ENCODE data around the gene ARL4A. TPM values are rescaled to one million over a fixed set of nuclear protein-coding genes. Genes with fewer than 3 reads are reported as not detected.
"Not testable (repeated sequence)": the region's sequence is repeated elsewhere in the genome, so short reads cannot be mapped to it uniquely, and the experiment has no call there.

The ARL4A gene
- total RNA-seq: 10 to 100 TPM; 12.2 to 13.8 TPM

GRCh38 chr7:12686891-12687717, at the start of gene ARL4A:
Gene ARL4A (plus strand): TSS chr7:12687633. CDS start chr7:12688255, 622 bp downstream.
- H3K9me3 Mint-ChIP-seq: no peaks in the 10 kb centered on the region
- peak; percentile 89 for DNase-seq
- H3K4me3 Mint-ChIP-seq: peak within 1 kb of the TSS; percentile 97
- peaks cover 7% of the 10 kb centered on the region for H3K36me3 Mint-ChIP-seq
- H3K27me3 Mint-ChIP-seq: no peaks in the 10 kb centered on the region
- H3K27ac Mint-ChIP-seq: peak within 1 kb of the TSS; percentile 94
- peaks cover 26% of the 10 kb centered on the region for H3K4me1 Mint-ChIP-seq

GRCh38 chr7:12637819-12638592, 49.4 kb upstream of the ARL4A start:
- no peaks in the 10 kb centered on the region for H3K9me3 Mint-ChIP-seq
- peaks cover 8% of the 10 kb centered on the region for H3K4me1 Mint-ChIP-seq

GRCh38 chr7:12638851-12639456, 48.5 kb upstream of the ARL4A start:
- Mint-ChIP-seq H3K27me3 (no peaks in the 10 kb centered on the region), H3K4me1 (peaks cover 8% of the 10 kb centered on the region), H3K36me3 (no peaks in the 10 kb centered on the region), H3K9me3 (no peaks in the 10 kb centered on the region), H3K4me3 (no peak overlapping the region), H3K27ac (no peak overlapping the region)
- no peak for DNase-seq

More at GRCh38 chr7:12637819-12638592, 49.4 kb upstream of the ARL4A start:
- DNase-seq: no peak
- no peak overlapping the region for H3K27ac Mint-ChIP-seq
- no peaks in the 10 kb centered on the region for H3K36me3 Mint-ChIP-seq
- H3K27me3 Mint-ChIP-seq: no peaks in the 10 kb centered on the region
- no peak overlapping the region for H3K4me3 Mint-ChIP-seq

GRCh38 chr7:12640299-12641096, 46.9 kb upstream of the ARL4A start:
- no peak for DNase-seq
- no peaks in the 10 kb centered on the region for H3K9me3 Mint-ChIP-seq
- H3K4me1 Mint-ChIP-seq: peaks cover 8% of the 10 kb centered on the region
- no peak overlapping the region for H3K4me3 Mint-ChIP-seq
- H3K27ac Mint-ChIP-seq: no peak overlapping the region
- no peaks in the 10 kb centered on the region for H3K27me3 Mint-ChIP-seq
- no peaks in the 10 kb centered on the region for H3K36me3 Mint-ChIP-seq

- DNase-seq: no peak
- Mint-ChIP-seq H3K9me3 (no peaks in the 10 kb centered on the region), H3K36me3 (no peaks in the 10 kb centered on the region)
These were observed 46.2 kb upstream of the ARL4A start for GRCh38 chr7:12641196-12641595.

GRCh38 chr7:12642508-12642907, 44.9 kb upstream of the ARL4A start:
- Mint-ChIP-seq H3K4me1 (peaks cover 4% of the 10 kb centered on the region), H3K9me3 (no peaks in the 10 kb centered on the region), H3K27me3 (no peaks in the 10 kb centered on the region), H3K4me3 (no peak overlapping the region), H3K27ac (no peak overlapping the region), H3K36me3 (no peaks in the 10 kb centered on the region)
- no peak for DNase-seq

More at GRCh38 chr7:12641196-12641595, 46.2 kb upstream of the ARL4A start:
- no peak overlapping the region for H3K27ac Mint-ChIP-seq
- H3K4me1 Mint-ChIP-seq: peaks cover 4% of the 10 kb centered on the region
- H3K4me3 Mint-ChIP-seq: no peak overlapping the region
- no peaks in the 10 kb centered on the region for H3K27me3 Mint-ChIP-seq

GRCh38 chr7:12643001-12643643, 44.3 kb upstream of the ARL4A start:
- Mint-ChIP-seq H3K4me3 (no peak overlapping the region), H3K27me3 (no peaks in the 10 kb centered on the region), H3K27ac (no peak overlapping the region), H3K4me1 (peaks cover 1% of the 10 kb centered on the region), H3K9me3 (no peaks in the 10 kb centered on the region), H3K36me3 (no peaks in the 10 kb centered on the region)
- no peak for DNase-seq

GRCh38 chr7:12643644-12644043, 43.8 kb upstream of the ARL4A start:
- no peaks in the 10 kb centered on the region for H3K36me3 Mint-ChIP-seq
- no peak overlapping the region for H3K4me3 Mint-ChIP-seq
- H3K27me3 Mint-ChIP-seq: no peaks in the 10 kb centered on the region
- no peaks in the 10 kb centered on the region for H3K4me1 Mint-ChIP-seq
- no peak overlapping the region for H3K27ac Mint-ChIP-seq
- H3K9me3 Mint-ChIP-seq: no peaks in the 10 kb centered on the region
- no peak for DNase-seq

GRCh38 chr7:12645212-12645611, 42.2 kb upstream of the ARL4A start:
- not testable (repeated sequence) for H3K27ac Mint-ChIP-seq, H3K4me1 Mint-ChIP-seq, H3K9me3 Mint-ChIP-seq, H3K4me3 Mint-ChIP-seq, H3K27me3 Mint-ChIP-seq, DNase-seq, H3K36me3 Mint-ChIP-seq

- no peak overlapping the region for H3K4me3 Mint-ChIP-seq
- no peak overlapping the region for H3K27ac Mint-ChIP-seq
- DNase-seq: no peak
- H3K36me3 Mint-ChIP-seq: no peaks in the 10 kb centered on the region
- H3K9me3 Mint-ChIP-seq: no peaks in the 10 kb centered on the region
- H3K4me1 Mint-ChIP-seq: no peaks in the 10 kb centered on the region
- no peaks in the 10 kb centered on the region for H3K27me3 Mint-ChIP-seq
These were observed 41.3 kb upstream of the ARL4A start for GRCh38 chr7:12646139-12646538.

GRCh38 chr7:12647364-12648219, 39.8 kb upstream of the ARL4A start:
- H3K4me1 Mint-ChIP-seq: no peaks in the 10 kb centered on the region
- H3K27me3 Mint-ChIP-seq: no peaks in the 10 kb centered on the region
- H3K4me3 Mint-ChIP-seq: no peak overlapping the region
- H3K9me3 Mint-ChIP-seq: no peaks in the 10 kb centered on the region
- DNase-seq: no peak
- H3K27ac Mint-ChIP-seq: no peak overlapping the region
- no peaks in the 10 kb centered on the region for H3K36me3 Mint-ChIP-seq

GRCh38 chr7:12648704-12649261, 38.6 kb upstream of the ARL4A start:
- no peaks in the 10 kb centered on the region for H3K9me3 Mint-ChIP-seq
- H3K27ac Mint-ChIP-seq: no peak overlapping the region
- no peaks in the 10 kb centered on the region for H3K4me1 Mint-ChIP-seq

GRCh38 chr7:12649348-12649747, 38.1 kb upstream of the ARL4A start:
- H3K4me3 Mint-ChIP-seq: no peak overlapping the region
- H3K9me3 Mint-ChIP-seq: no peaks in the 10 kb centered on the region
- H3K36me3 Mint-ChIP-seq: no peaks in the 10 kb centered on the region
- H3K27ac Mint-ChIP-seq: no peak overlapping the region
- H3K4me1 Mint-ChIP-seq: no peaks in the 10 kb centered on the region
- no peak for DNase-seq
- no peaks in the 10 kb centered on the region for H3K27me3 Mint-ChIP-seq

More at GRCh38 chr7:12648704-12649261, 38.6 kb upstream of the ARL4A start:
- Mint-ChIP-seq H3K27me3 (no peaks in the 10 kb centered on the region), H3K36me3 (no peaks in the 10 kb centered on the region), H3K4me3 (no peak overlapping the region)
- no peak for DNase-seq
